Cerebellar nuclear complex (tissue), 1 donor: ENCODE measurements around the gene GFI1.

Source experiments
- DNase-seq, 2 experiments: peaks; one replicate each; lab custom pipeline; 2025; lab: John Stamatoyannopoulos, UW

Gene GFI1

GRCh38 chr1:92488416-92488815 is 1.7 kb upstream of the GFI1 start:
- no peak for DNase-seq

GRCh38 chr1:92487078-92487605 is 417 bp upstream of the GFI1 start:
- no peak for DNase-seq

- no peak for DNase-seq
Observed at GRCh38 chr1:92485381-92486250, 1.1 kb downstream of the GFI1 start.

DNA sequence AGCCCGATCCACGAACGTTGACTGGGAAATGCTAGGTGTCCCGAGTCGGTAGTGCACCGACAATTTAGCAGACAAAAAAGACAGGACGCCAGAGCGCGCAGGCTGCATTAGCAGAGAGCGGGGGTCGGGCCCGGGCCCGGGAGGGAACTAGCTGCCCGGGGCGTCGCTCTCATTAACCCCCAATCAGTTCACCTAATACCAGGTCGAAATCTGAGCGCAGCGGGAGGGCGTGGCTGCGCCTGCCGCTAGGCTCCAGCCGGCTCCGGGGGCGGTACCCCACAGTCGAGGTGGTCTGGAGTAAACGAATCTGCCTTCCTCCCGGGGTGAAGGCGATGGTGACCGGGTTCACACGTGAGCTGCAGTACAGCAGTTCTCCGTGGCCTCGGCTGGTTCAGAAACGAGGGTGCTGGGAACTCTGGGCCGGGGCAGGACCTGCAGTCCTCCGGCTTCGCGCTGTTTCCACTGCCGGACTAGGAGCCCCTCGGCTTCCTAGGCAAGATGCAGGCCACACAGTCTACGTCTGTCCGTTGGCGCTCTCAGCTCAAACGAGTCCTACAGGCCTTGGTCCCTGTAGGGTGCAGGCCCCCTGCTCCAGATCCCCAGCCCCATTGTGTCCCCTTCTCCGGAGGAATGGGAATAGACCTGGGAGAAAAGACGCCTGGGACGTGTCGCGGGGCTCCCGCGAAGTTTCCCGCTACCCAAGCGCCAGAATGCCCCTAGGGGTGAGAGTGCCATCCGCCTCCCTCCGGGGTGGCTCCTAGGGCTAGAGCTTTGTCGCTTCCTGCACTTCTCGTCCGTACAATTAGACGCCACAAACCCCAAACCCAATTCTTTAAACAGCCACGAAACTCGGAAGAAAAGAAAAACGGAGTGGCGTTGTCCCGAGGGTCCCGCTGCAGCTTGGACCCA is 2.0 kb downstream of the GFI1 start:
- DNase-seq: no peak

- no peak for DNase-seq
Observed at GRCh38 chr1:92483610-92484471, 2.9 kb downstream of the GFI1 start.

DNA sequence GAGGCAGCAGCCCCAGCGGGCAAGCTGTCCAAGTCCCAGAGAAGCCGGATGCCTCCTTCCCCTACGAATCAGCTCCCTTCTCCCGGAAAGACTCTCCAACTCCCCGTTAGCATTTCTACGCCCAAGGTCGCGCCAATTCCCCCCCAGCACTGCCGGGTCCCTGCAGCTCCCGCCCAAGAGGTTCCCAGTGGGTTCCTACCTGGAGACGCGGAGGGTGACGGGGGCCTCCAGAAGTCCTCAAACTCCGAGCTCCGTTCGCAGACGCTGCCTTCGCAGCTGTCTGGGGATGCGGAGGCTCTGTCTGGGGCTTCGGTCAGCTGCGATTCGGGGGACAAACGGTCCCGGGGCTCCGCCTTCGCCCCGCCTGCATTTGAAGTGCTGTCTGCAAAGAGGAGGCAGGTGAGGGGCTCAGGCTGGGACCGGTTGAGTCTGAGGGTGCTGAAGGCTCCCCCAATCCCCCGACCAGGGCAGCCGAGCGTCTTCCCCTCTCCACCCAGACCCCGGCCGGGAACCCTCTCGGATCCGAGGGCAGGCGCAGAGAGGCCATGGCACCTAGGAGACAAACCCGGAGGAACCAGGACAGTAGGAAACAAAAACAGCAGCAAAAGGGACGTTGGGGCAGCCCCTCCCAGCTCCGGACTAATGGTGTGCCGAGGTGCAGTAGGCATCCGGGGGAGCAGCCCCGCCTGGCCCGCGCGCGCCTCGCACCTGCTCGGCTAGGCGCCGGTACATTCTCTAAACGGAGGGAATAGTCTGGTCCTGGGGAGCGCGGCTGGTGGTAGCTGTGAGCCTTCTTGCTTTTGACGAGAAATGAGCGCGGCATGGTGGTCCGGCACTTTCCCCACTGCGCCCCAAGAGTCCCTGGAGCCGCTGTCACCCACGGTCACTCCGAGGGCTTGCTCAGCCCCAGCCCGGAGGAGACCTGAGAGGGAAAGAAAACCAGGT is 3.8 kb downstream of the GFI1 start:
- DNase-seq: no peak

DNA sequence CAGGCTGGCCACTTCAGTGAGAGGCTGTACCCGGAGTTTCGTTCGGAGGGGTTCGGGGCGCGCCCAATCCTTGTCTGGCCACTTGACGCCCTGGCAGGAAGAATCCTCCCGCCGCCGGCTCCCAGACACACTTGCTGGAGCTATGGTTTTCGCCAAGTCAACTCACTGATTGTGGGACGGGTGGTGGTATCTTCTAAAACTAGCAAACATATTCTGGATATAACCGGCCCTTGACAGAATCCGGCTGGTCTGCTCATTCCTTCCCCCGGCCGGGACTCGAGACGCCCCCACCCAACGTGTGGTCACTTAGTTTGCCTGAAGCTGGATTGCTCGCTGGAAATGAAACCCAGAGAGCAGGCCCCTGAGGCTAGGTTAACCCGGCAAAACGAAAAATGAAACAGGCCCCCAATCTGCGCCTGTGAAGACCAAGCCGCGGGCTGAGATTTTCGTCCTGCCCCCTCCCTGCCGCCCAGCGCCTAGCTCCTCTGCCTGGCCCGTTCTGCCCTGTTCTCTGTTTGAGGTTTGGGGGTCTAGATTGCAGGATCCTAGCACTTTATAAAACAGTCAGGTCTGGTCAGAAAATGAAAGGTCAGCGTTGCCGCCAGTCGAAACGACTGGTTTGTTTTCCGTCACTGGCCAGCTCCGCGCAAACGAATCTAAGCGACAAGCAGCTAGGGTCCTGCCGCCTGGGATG is 4.6 kb downstream of the GFI1 start:
- DNase-seq: no peak

DNA sequence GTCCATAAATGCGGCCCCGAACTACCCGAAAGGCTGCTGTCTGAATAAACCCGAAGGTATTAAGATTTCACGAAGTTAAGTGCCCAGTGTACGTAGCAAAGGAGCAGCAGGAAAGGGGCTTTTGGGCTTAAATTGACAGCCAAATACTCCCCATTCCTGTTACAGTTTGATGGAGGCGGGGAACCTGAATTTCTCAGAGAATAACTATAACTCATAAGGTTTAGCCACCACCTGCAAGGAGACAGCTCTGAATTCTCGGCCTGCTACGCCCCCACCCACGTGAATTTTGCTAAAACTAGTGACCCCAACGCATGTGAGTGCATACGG is 5.2 kb downstream of the GFI1 start:
- DNase-seq: no peak

DNA sequence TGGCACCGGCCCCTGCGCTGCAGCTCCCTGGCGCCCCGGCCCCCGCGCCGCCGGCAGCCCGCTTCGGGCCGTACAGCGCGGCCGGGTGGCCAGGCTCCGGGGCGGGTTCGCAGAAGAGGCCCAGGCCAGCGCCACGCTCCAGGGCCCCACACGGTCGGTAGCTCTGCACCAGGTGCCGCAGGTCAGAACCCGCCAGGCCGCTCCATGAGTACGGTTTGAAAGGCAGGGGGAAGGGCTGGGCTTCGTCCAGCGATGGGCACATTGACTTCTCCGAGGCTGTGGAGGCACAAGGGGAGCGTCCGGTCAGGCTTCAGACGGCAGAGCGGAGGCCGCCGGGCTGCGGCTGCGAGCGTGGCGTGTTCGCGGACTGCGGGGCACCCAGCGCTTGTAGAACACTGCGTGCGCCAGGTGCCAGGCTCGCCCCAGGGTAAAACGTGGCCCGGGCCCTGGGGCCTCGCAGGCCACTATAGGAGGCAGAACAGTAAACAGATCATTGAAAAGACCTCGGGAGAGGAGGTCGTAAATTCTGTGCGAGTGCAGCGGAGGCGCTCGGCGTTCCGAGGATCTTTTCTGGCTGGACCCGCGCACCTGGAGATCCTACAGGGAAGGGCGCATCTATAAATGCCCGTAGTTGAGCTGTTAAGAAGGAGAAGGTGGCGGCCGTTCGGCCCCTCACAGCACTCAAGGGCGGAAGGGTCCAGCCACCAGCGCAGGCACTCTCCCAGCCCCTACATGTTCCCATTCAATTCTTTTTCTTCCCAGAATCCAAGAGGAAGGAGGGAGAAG is 5.7 kb downstream of the GFI1 start:
- no peak for DNase-seq

DNA sequence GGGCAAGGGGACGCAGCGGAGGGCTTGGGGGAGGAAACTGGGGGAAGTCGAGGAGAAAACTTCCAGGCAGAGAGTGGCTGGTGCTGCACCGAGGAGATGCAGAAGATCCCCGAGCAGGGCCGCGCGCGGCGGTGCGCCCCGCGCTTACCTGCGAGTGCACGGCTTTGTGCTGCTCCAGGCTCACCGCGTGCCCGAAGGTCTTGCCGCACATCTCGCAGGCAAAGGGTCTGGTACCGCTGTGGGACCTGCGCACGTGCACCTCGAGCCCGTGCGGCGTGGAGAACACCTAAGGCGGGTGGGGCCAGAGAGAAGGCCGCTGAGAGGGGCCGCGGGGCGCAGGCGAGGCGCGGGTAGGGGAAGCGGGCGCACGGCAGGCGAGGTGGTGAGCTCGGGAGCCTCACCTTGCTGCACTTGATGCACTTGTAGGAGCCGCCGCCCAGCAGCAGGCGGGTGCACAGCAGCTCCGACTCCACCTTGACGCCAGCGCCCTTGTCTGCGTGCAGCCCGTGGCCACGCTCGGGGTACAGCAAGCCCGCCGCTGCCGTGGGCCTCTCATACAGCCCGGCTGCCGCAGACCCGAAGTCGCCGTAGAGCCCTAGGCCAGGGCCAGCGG is 6.4 kb downstream of the GFI1 start:
- no peak for DNase-seq

DNA sequence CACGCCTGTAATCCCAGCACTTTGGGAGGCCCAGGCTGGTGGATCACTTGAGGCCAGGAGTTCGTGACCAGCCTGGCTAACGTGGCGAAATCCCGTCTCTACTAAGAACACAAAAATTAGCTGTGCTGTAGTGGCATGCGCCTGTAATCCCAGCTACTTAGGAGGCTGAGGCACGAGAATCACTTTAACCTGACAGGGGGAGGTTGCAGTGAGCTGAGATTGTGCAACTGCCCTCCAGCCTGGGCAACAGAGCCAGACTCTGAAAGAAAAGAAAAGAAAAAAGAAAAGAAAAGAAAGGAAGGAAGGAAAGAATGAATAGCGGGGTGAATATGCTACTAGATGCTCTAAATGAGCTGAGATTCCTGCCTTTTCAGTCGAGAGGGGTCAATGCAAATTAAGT is 7.1 kb downstream of the GFI1 start:
- no peak for DNase-seq

DNA sequence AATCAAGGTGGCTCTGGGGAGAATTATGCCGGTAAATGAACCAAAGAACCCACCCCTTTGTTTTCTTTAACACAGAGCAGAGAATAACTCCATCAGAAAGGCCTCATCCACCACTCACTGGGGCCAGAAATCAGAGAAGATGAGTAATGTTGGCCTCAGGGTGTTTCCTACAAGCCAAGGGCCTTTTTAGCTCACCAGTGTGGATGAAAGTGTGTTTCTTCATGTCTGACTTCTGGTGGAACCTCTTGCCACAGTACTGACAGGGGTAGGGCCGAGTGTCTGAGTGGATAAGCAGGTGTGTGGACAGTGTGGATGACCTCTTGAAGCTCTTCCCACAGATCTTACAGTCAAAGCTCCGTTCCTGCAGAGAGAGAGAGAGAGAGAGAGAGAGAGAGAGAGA is 8.3 kb downstream of the GFI1 start:
- no peak for DNase-seq

- DNase-seq: no peak
Observed at GRCh38 chr1:92476071-92476631, 10.6 kb downstream of the GFI1 start.

DNA sequence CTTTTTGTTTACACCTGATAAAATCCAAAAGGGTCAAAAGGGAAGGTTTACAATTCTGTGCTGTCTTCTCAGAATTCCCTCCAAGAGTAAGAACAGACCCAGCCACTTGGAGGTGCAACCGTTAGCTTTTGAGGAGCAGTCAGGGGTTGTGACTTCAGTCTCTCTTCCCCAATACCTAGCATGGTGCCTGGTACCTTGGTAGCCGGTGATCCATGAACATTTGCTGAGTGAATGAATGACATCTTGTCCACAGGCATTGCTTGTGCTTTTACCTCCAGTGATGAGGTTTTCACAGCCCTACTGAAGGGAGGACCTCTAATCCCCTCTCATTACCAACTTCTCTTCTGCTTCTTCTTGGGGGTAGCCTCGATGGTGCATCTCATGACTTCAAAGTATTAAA is 11.7 kb downstream of the GFI1 start:
- DNase-seq: no peak

- no peak for DNase-seq
Observed at GRCh38 chr1:92473781-92474495, 12.8 kb downstream of the GFI1 start.

GRCh38 chr1:92470216-92470615 is 16.5 kb downstream of the GFI1 start:
- no peak for DNase-seq

- DNase-seq: no peak
Observed at GRCh38 chr1:92466683-92467352, 19.9 kb downstream of the GFI1 start.
